NCI-H510A treated with DMSO at 0.1 percent for 48 hours (cell line): ENCODE results near the gene DEFB132.

ENCODE experiments used
- DNase-seq: peaks from one replicate; lab custom pipeline; 2025; lab: John Stamatoyannopoulos, UW

Gene DEFB132

GRCh38 chr20:297925-298775 is 40.6 kb downstream of the DEFB132 start:
- DNase-seq, result peak; percentile 82

- no peak for DNase-seq
These were observed 41.4 kb downstream of the DEFB132 start for GRCh38 chr20:298776-299391.

- no peak for DNase-seq
These were observed 42.9 kb downstream of the DEFB132 start for GRCh38 chr20:300345-300990.

GRCh38 chr20:301886-302848 is 44.6 kb downstream of the DEFB132 start:
- DNase-seq, result no peak

GRCh38 chr20:305745-306144 is 48.2 kb downstream of the DEFB132 start:
- no peak for DNase-seq

GRCh38 chr20:308427-309038 is 51.0 kb downstream of the DEFB132 start:
- no peak for DNase-seq

- peak; percentile 79 for DNase-seq
These were observed 51.8 kb downstream of the DEFB132 start for GRCh38 chr20:309306-309840.

- peak; percentile 98 for DNase-seq
These were observed 52.5 kb downstream of the DEFB132 start for GRCh38 chr20:309841-310644.

GRCh38 chr20:310645-311044 is 53.1 kb downstream of the DEFB132 start:
- DNase-seq, result no peak
